GM20431 (cell line): ENCODE data around the gene MBOAT1.
"Not testable (repeated sequence)": the region's sequence is repeated elsewhere in the genome, so short reads cannot be mapped to it uniquely, and the experiment has no call there.

Source experiments
- in situ Hi-C: fragments of 300-500 bp; cut with MseI, MboI; formaldehyde crosslinking; loops from one replicate; pipeline ENCODE4 v1.15.0; 2020; ENCODE audit warnings: low sequenced_read_pairs; ENCODE audit not compliant: unreplicated experiment

Gene MBOAT1

GRCh38 chr6:20204512-20204894, 7.8 kb downstream of the MBOAT1 start:
- in situ Hi-C loops: no loop called here

GRCh38 chr6:20203561-20204511, 8.4 kb downstream of the MBOAT1 start:
- in situ Hi-C loops: no loop called here

- in situ Hi-C loops: no loop called here
Measured at GRCh38 chr6:20202699-20203302, 9.5 kb downstream of the MBOAT1 start.

GRCh38 chr6:20202324-20202658, 10.0 kb downstream of the MBOAT1 start:
- in situ Hi-C loops: no loop called here

GRCh38 chr6:20200761-20201630, 11.3 kb downstream of the MBOAT1 start:
- in situ Hi-C loops: no loop called here

GRCh38 chr6:20198775-20199174, 13.5 kb downstream of the MBOAT1 start:
- in situ Hi-C loops: no loop called here

GRCh38 chr6:20198156-20198774, 14.0 kb downstream of the MBOAT1 start:
- in situ Hi-C loops: no loop called here

- in situ Hi-C loops: no loop called here
Measured at GRCh38 chr6:20197251-20197650, 15.0 kb downstream of the MBOAT1 start.

GRCh38 chr6:20192625-20193024, 19.6 kb downstream of the MBOAT1 start:
- in situ Hi-C loops: no loop called here

- in situ Hi-C loops: no loop called here
Measured at GRCh38 chr6:20191992-20192391, 20.3 kb downstream of the MBOAT1 start.

GRCh38 chr6:20188630-20189075, 23.6 kb downstream of the MBOAT1 start:
- in situ Hi-C loops: no loop called here

GRCh38 chr6:20186981-20187380, 25.3 kb downstream of the MBOAT1 start:
- in situ Hi-C loops: no loop called here

- in situ Hi-C loops: no loop called here
Measured at GRCh38 chr6:20183706-20184105, 28.6 kb downstream of the MBOAT1 start.

- in situ Hi-C loops: no loop called here
Measured at GRCh38 chr6:20182926-20183521, 29.2 kb downstream of the MBOAT1 start.

GRCh38 chr6:20182069-20182468, 30.2 kb downstream of the MBOAT1 start:
- in situ Hi-C loops: no loop called here

GRCh38 chr6:20180935-20181334, 31.3 kb downstream of the MBOAT1 start:
- in situ Hi-C loops: no loop called here

- in situ Hi-C loops: not testable (repeated sequence)
Measured at GRCh38 chr6:20179287-20180045, 32.8 kb downstream of the MBOAT1 start.

GRCh38 chr6:20178327-20178726, 33.9 kb downstream of the MBOAT1 start:
- in situ Hi-C loops: no loop called here

GRCh38 chr6:20175810-20176410, 36.4 kb downstream of the MBOAT1 start:
- in situ Hi-C loops: no loop called here
